ENCODE measurements around the gene MUC4. TPM values are rescaled to one million over a fixed set of nuclear protein-coding genes. Genes with fewer than 3 reads are reported as not detected.

Gene MUC4
- polyA plus RNA-seq, 1 donor from 2014 or later: not detected

GRCh38 chr3:195698647-195699387, 112.9 kb downstream of the MUC4 start:
- Histone ChIP-seq H3F3A (ENCODE audit: insufficient read depth, low read length, poor library complexity, severe bottlenecking) (no peaks in the 10 kb centered on the region), H3K9me2 (ENCODE audit: insufficient read depth, low read length) (no peaks in the 10 kb centered on the region), H2AFZ (ENCODE audit: low read depth, low read length) (no peak overlapping the region), H3K27ac (ENCODE audit: low read length) (no peak overlapping the region), H3K9ac (ENCODE audit: low read length) (no peak overlapping the region), H3K4me2 (ENCODE audit: low read length) (no peak overlapping the region), H3K4me3 (ENCODE audit: low read length) (no peak overlapping the region), H3K27me3 (ENCODE audit: insufficient read depth, low read depth, low read length) (no peaks in the 10 kb centered on the region), H3K9me3 (ENCODE audit: low read length) (no peaks in the 10 kb centered on the region), H4K20me1 (ENCODE audit: insufficient read depth) (no peaks in the 10 kb centered on the region), H3K79me2 (replicated peaks; ENCODE audit: insufficient read depth, low read length) (no peaks in the 10 kb centered on the region), H3K36me3 (ENCODE audit: insufficient read depth, low read length) (no peaks in the 10 kb centered on the region)
- TF ChIP-seq MXI1 (conservative IDR thresholded peaks at IDR 0.05; ENCODE audit: poor library complexity, severe bottlenecking): no peak
- no peak for TF ChIP-seq SMC3 (conservative IDR thresholded peaks at IDR 0.05; ENCODE audit: poor library complexity)
- no peak for TF ChIP-seq REST (IDR thresholded peaks at IDR 0.05; ENCODE audit: borderline replicate concordance)
- TF ChIP-seq EZH2 (IDR thresholded peaks at IDR 0.05; ENCODE audit: borderline replicate concordance, insufficient read depth, low read length, poor library complexity, severe bottlenecking): no peak

- no peak overlapping the region for H3K4me2 ChIP-seq (ENCODE audit: low read length)
- no peaks in the 10 kb centered on the region for H4K20me1 ChIP-seq (ENCODE audit: insufficient read depth)
- TF ChIP-seq MXI1 (conservative IDR thresholded peaks at IDR 0.05; ENCODE audit: poor library complexity, severe bottlenecking) (no peak), RAD21 (conservative IDR thresholded peaks at IDR 0.05) (no peak), POLR2AphosphoS5 (IDR thresholded peaks at IDR 0.05) (no peak), SMC3 (conservative IDR thresholded peaks at IDR 0.05; ENCODE audit: poor library complexity) (no peak), CTCF (IDR thresholded peaks at IDR 0.05; ENCODE audit: poor library complexity, severe bottlenecking) (no peak), EP300 (conservative IDR thresholded peaks at IDR 0.05; ENCODE audit: poor library complexity, severe bottlenecking) (no peak), REST (IDR thresholded peaks at IDR 0.05; ENCODE audit: borderline replicate concordance) (no peak), EZH2 (IDR thresholded peaks at IDR 0.05; ENCODE audit: borderline replicate concordance, insufficient read depth, low read length, poor library complexity, severe bottlenecking) (no peak), TAF1 (IDR thresholded peaks at IDR 0.05; ENCODE audit: low read depth) (no peak)
- no peak overlapping the region for H3K9ac ChIP-seq (ENCODE audit: low read length)
- H3K36me3 ChIP-seq (ENCODE audit: insufficient read depth, low read length): no peaks in the 10 kb centered on the region
- H2AFZ ChIP-seq (ENCODE audit: low read depth, low read length): no peak overlapping the region
- no peak overlapping the region for H3K4me3 ChIP-seq (ENCODE audit: low read length)
- H3K9me3 ChIP-seq (ENCODE audit: low read length): no peaks in the 10 kb centered on the region
- H3K27me3 ChIP-seq (ENCODE audit: insufficient read depth, low read depth, low read length): no peaks in the 10 kb centered on the region
- H3K9me2 ChIP-seq (ENCODE audit: insufficient read depth, low read length): no peaks in the 10 kb centered on the region
- H3F3A ChIP-seq (ENCODE audit: insufficient read depth, low read length, poor library complexity, severe bottlenecking): no peaks in the 10 kb centered on the region
- no peak overlapping the region for H3K27ac ChIP-seq (ENCODE audit: low read length)
- no peaks in the 10 kb centered on the region for H3K79me2 ChIP-seq (replicated peaks; ENCODE audit: insufficient read depth, low read length)
Measured at GRCh38 chr3:195698325-195698646, 113.4 kb downstream of the MUC4 start.
